Erythroblast (primary cell): Measurements from ENCODE around the gene FAM153A.
"Not testable (repeated sequence)": the region's sequence is repeated elsewhere in the genome, so short reads cannot be mapped to it uniquely, and the experiment has no call there.

Source experiments
- GATA1 ChIP-seq: IDR thresholded peaks from 2 replicates; pipeline ENCODE4 v1.6.1; 2011; ENCODE audit warnings: low read depth, mild to moderate bottlenecking, control low read depth, low read length, moderate library complexity
- POLR2A ChIP-seq: IDR thresholded peaks from 2 replicates; pipeline ENCODE4 v1.6.1; 2011; ENCODE audit warnings: mild to moderate bottlenecking, low read length

GRCh38 chr5:177692507-177692906, 90.2 kb downstream of the FAM153A start:
- not testable (repeated sequence) for TF ChIP-seq POLR2A, GATA1
